SU-DHL-6 (cell line): ENCODE data around the gene GRK3.
"Not testable (repeated sequence)": the region's sequence is repeated elsewhere in the genome, so short reads cannot be mapped to it uniquely, and the experiment has no call there.

Source experiments
- H2AFZ ChIP-seq: fragments of 200-600 bp; sonication (generic); 2 replicates; pipeline ENCODE4 v1.6.1; 2014; ENCODE audit warnings: low read depth, mild to moderate bottlenecking, moderate library complexity, mixed read lengths, antibody characterized with exemption, low read length; ENCODE audit not compliant: severe bottlenecking
- H3F3A ChIP-seq: fragments of 200-600 bp; shearing (Covaris generic); 2 replicates; pipeline ENCODE4 v1.6.0; 2016; ENCODE audit warnings: antibody characterized with exemption, mild to moderate bottlenecking; ENCODE audit not compliant: insufficient read depth
- H3K27ac ChIP-seq: fragments of 200-600 bp; sonication (generic); 2 replicates; pipeline ENCODE4 v1.5.1; 2016; ENCODE audit warnings: low read depth, mild to moderate bottlenecking, low read length, moderate library complexity, mixed read lengths
- H3K27me3 ChIP-seq: fragments of 200-600 bp; sonication (generic), shearing (Covaris generic); 2 replicates; pipeline ENCODE4 v1.6.0; 2014; ENCODE audit warnings: mild to moderate bottlenecking, low read length
- H3K36me3 ChIP-seq: fragments of 200-600 bp; sonication (generic); 2 replicates; pipeline ENCODE4 v1.6.1; 2014; ENCODE audit warnings: mild to moderate bottlenecking, low read length, mixed read lengths
- H3K4me2 ChIP-seq: fragments of 300-600, 200-600 bp; shearing (Covaris generic), sonication (generic); 2 replicates; pipeline ENCODE4 v1.6.0; 2014; ENCODE audit warnings: low read length, low read depth, mild to moderate bottlenecking; ENCODE audit not compliant: poor library complexity, severe bottlenecking
- H3K4me3 ChIP-seq: fragments of 200-600 bp; sonication (generic); 2 replicates; pipeline ENCODE4 v1.5.1; 2014; ENCODE audit warnings: antibody characterized with exemption, low read length, mild to moderate bottlenecking, mixed read lengths; ENCODE audit not compliant: insufficient read depth, poor library complexity, severe bottlenecking
- H3K79me2 ChIP-seq: fragments of 200-600 bp; sonication (generic); 2 replicates; pipeline ENCODE4 v1.6.1; 2014; ENCODE audit warnings: mild to moderate bottlenecking, low read length, moderate library complexity; ENCODE audit not compliant: insufficient read depth
- H3K9ac ChIP-seq: fragments of 200-600 bp; sonication (generic); 2 replicates; pipeline ENCODE4 v1.7.0; 2014; ENCODE audit warnings: mild to moderate bottlenecking, low read length
- H3K9me2 ChIP-seq: fragments of 200-600 bp; sonication (generic); replicated peaks from 2 replicates; pipeline ENCODE4 v1.6.1; 2014; ENCODE audit warnings: low read length; ENCODE audit not compliant: insufficient read depth
- H3K9me3 ChIP-seq: fragments of 200-600 bp; sonication (generic); 2 replicates; pipeline ENCODE4 v1.6.1; 2014; ENCODE audit warnings: low read length, mixed read lengths; ENCODE audit not compliant: insufficient read depth
- H4K20me1 ChIP-seq: fragments of 200-600 bp; sonication (generic); 2 replicates; pipeline ENCODE4 v1.6.1; 2014; ENCODE audit warnings: low read depth, mild to moderate bottlenecking, antibody characterized with exemption, low read length, moderate library complexity, mixed read lengths
- CTCF ChIP-seq: fragments of 200-600 bp; sonication (generic); IDR thresholded peaks from one replicate; pipeline ENCODE4 v1.5.1; 2017; ENCODE audit warnings: antibody characterized with exemption, mild to moderate bottlenecking, low read length, moderate library complexity; ENCODE audit not compliant: insufficient read depth, poor library complexity, severe bottlenecking
- EZH2phosphoT487 ChIP-seq: fragments of 200-600 bp; sonication (generic), shearing (Covaris generic); conservative IDR thresholded peaks from 2 replicates; pipeline ENCODE4 v1.6.1; 2018; ENCODE audit warnings: mild to moderate bottlenecking, antibody characterized with exemption, low read length, moderate library complexity, mixed read lengths

GRK3 gene

DNA sequence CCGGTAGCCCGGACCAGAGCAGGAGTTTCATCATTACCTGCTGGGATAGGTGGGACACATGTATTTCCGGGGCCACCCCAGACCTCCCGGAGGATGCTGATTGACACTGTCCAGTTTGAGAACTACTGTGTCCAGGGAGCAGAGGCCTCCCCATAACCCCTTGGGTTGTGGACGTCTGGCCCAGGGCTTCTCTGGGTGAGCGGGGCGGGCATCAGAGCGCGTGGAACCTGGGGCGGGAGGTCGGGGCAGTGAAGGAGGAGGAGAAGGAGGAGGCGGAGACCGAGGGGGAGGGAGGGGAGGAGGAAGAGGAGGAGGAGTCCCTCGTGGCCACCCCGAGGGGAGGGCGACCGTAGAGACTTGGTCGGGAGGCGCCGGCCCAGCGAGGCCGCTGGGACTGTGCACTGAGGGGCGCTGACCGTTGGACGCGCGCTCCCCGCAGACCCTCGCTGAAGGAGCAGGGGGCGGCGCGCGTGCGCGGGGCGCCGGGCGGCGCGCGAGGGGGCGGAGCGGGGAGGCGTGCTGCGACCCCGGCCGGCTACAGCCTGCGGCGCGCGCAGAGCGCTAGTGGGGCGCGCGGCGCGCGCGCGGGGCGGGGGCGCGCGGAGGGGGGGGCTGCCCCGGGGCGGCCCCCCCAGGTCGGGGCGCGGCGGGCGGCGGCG is at the start of gene GRK3:
Gene GRK3, plus strand, starts transcription at position 356 of the 659 bp plus-strand sequence. CDS start 366 bp downstream, outside the sequence.
- peak within 1 kb of the TSS; percentile 41; the same call in 1 of the 2 replicates for H3K27ac ChIP-seq
- H3K36me3 ChIP-seq, result no peaks in the 10 kb centered on the region
- TF ChIP-seq CTCF (no peak), EZH2phosphoT487 (no peak)
- H3K9me2 ChIP-seq, result no peaks in the 10 kb centered on the region
- H3K9me3 ChIP-seq, result no peaks in the 10 kb centered on the region
- H3K27me3 ChIP-seq, result no peaks in the 10 kb centered on the region
- H3K9ac ChIP-seq, result peak within 1 kb of the TSS; percentile 69
- peaks cover 12% of the 10 kb centered on the region for H3F3A ChIP-seq
- peak within 1 kb of the TSS; percentile 99 for H2AFZ ChIP-seq
- H3K4me2 ChIP-seq, result peak within 1 kb of the TSS; percentile 83
- peaks cover 32% of the 10 kb centered on the region; the same call in 1 of the 2 replicates for H3K79me2 ChIP-seq
- peaks cover 5% of the 10 kb centered on the region; the same call in 1 of the 2 replicates for H4K20me1 ChIP-seq
- H3K4me3 ChIP-seq, result peak within 1 kb of the TSS; percentile 63

DNA sequence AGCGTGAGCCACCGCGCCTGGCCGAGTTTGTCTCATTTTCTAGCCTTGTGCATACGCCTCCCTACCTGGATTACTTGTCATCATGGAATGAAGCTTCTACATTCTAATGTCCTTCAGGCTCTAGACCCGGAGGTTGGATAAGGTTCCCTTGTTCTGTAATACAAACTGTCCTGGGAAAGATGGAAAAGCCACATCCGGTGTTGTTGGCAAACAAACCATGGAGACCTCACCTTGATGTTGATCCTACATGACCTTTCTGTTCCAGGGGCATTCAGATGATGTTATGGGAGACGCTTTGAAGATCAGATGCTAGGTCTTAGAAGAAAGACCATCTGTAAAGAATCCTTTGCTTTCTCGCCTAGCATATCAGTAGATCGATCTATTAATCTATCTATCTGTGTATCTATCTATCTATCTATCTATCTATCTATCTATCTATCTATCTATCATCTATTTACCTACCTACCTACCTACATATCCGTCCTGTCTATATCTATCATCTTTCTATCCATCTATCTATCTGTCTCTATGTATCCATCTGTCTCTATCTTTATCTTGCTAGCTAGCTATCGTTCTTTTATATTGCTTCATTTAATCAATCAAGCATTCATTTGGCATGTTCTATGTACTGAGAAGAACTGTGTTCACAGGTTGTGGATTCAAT is 46.3 kb upstream of the GRK3 start:
- no peak overlapping the region for H3K4me2 ChIP-seq
- no peaks in the 10 kb centered on the region for H3K9me2 ChIP-seq
- H3K27ac ChIP-seq, result no peak overlapping the region
- H3F3A ChIP-seq, result no peaks in the 10 kb centered on the region
- H3K27me3 ChIP-seq, result no peaks in the 10 kb centered on the region
- H3K9ac ChIP-seq, result no peak overlapping the region
- H3K4me3 ChIP-seq, result no peak overlapping the region
- H2AFZ ChIP-seq, result no peak overlapping the region
- no peak for TF ChIP-seq CTCF
- TF ChIP-seq EZH2phosphoT487, result no peak
- no peaks in the 10 kb centered on the region for H3K36me3 ChIP-seq
- H4K20me1 ChIP-seq, result no peaks in the 10 kb centered on the region
- no peaks in the 10 kb centered on the region for H3K79me2 ChIP-seq
- H3K9me3 ChIP-seq, result no peaks in the 10 kb centered on the region

GRCh38 chr22:25525376-25525775 is 39.1 kb upstream of the GRK3 start:
- Histone ChIP-seq H3K9ac (no peak overlapping the region), H3F3A (no peaks in the 10 kb centered on the region), H3K79me2 (no peaks in the 10 kb centered on the region), H3K36me3 (no peaks in the 10 kb centered on the region), H3K9me3 (peaks cover 7% of the 10 kb centered on the region; the same call in 1 of the 2 replicates), H3K4me3 (no peak overlapping the region), H3K27ac (no peak overlapping the region), H2AFZ (no peak overlapping the region), H3K4me2 (no peak overlapping the region), H3K27me3 (no peaks in the 10 kb centered on the region), H4K20me1 (no peaks in the 10 kb centered on the region), H3K9me2 (no peaks in the 10 kb centered on the region)
- TF ChIP-seq EZH2phosphoT487, result no peak
- no peak for TF ChIP-seq CTCF

- not testable (repeated sequence) for H4K20me1 ChIP-seq, H3F3A ChIP-seq, H3K4me3 ChIP-seq, H3K9me3 ChIP-seq, H3K4me2 ChIP-seq, H3K27me3 ChIP-seq, H3K9me2 ChIP-seq, H3K9ac ChIP-seq, H3K36me3 ChIP-seq, H3K79me2 ChIP-seq, H2AFZ ChIP-seq, H3K27ac ChIP-seq
These were observed 38.5 kb upstream of the GRK3 start for GRCh38 chr22:25525804-25526584.

- H3K4me2 ChIP-seq, H3K36me3 ChIP-seq, H3K27ac ChIP-seq, H3K9ac ChIP-seq, H3K9me2 ChIP-seq, H3K9me3 ChIP-seq, H4K20me1 ChIP-seq, H3K27me3 ChIP-seq, H2AFZ ChIP-seq, H3K79me2 ChIP-seq, H3F3A ChIP-seq, H3K4me3 ChIP-seq: not testable (repeated sequence)
These were observed 37.5 kb upstream of the GRK3 start for GRCh38 chr22:25527016-25527415.
